KMS-11 (cell line): ENCODE measurements around the gene MGAT3.

Source experiments
- H2AFZ ChIP-seq: fragments of 200-600 bp; sonication (generic); 2 replicates; pipeline ENCODE4 v1.6.1; 2016; ENCODE audit warnings: antibody characterized with exemption, mixed run types, low read depth
- H3K27ac ChIP-seq: fragments of 200-600 bp; sonication (generic); 2 replicates; pipeline ENCODE4 v1.6.1; 2016; ENCODE audit warnings: mild to moderate bottlenecking, mixed run types
- H3K27me3 ChIP-seq: fragments of 200-600 bp; sonication (generic); 2 replicates; pipeline ENCODE4 v1.6.1; 2017; ENCODE audit warnings: mild to moderate bottlenecking, low read depth, mixed run types, moderate library complexity; ENCODE audit not compliant: insufficient read depth
- H3K36me3 ChIP-seq: fragments of 200-600 bp; sonication (generic); 2 replicates; pipeline ENCODE4 v1.6.1; 2017; ENCODE audit warnings: mild to moderate bottlenecking, mixed run types; ENCODE audit not compliant: insufficient read depth
- H3K4me1 ChIP-seq: fragments of 200-600 bp; sonication (generic); 2 replicates; pipeline ENCODE4 v1.6.1; 2016; ENCODE audit warnings: mild to moderate bottlenecking, low read depth, mixed run types; ENCODE audit not compliant: poor library complexity, severe bottlenecking
- H3K4me2 ChIP-seq: fragments of 200-600 bp; sonication (generic); 2 replicates; pipeline ENCODE4 v1.7.0; 2016; ENCODE audit warnings: mild to moderate bottlenecking, mixed run types
- H3K4me3 ChIP-seq: fragments of 200-600 bp; sonication (generic); IDR thresholded peaks from 2 replicates; pipeline ENCODE4 v1.6.1; 2017; ENCODE audit warnings: low read depth, low read length, mixed read lengths; ENCODE audit not compliant: insufficient read depth
- H3K79me2 ChIP-seq: fragments of 200-600 bp; sonication (generic); 2 replicates; pipeline ENCODE4 v1.6.1; 2016; ENCODE audit warnings: low read depth, mixed run types; ENCODE audit not compliant: insufficient read depth
- H3K9ac ChIP-seq: fragments of 200-600 bp; sonication (generic); 2 replicates; pipeline ENCODE4 v1.6.1; 2016; ENCODE audit warnings: mild to moderate bottlenecking, mixed run types
- H4K20me1 ChIP-seq: fragments of 200-600 bp; sonication (generic); 2 replicates; pipeline ENCODE4 v1.6.1; 2016; ENCODE audit warnings: mild to moderate bottlenecking, mixed run types; ENCODE audit not compliant: insufficient read depth
- TF ChIP-seq, protein P1 (sequence below): fragments of 200-600 bp; sonication (generic); conservative IDR thresholded peaks from 2 replicates; pipeline ENCODE4 v1.6.1; 2017; ENCODE audit warnings: low read depth, mild to moderate bottlenecking, antibody characterized with exemption, low read length, moderate library complexity, mixed read lengths

MGAT3 gene

DNA sequence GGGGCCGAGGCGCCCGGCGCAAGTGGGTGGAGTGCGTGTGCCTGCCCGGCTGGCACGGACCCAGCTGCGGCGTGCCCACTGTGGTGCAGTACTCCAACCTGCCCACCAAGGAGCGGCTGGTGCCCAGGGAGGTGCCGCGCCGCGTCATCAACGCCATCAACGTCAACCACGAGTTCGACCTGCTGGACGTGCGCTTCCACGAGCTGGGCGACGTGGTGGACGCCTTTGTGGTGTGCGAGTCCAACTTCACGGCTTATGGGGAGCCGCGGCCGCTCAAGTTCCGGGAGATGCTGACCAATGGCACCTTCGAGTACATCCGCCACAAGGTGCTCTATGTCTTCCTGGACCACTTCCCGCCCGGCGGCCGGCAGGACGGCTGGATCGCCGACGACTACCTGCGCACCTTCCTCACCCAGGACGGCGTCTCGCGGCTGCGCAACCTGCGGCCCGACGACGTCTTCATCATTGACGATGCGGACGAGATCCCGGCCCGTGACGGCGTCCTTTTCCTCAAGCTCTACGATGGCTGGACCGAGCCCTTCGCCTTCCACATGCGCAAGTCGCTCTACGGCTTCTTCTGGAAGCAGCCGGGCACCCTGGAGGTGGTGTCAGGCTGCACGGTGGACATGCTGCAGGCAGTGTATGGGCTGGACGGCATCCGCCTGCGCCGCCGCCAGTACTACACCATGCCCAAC, 31.2 kb downstream of the MGAT3 start:
- TF ChIP-seq, protein P1, sequence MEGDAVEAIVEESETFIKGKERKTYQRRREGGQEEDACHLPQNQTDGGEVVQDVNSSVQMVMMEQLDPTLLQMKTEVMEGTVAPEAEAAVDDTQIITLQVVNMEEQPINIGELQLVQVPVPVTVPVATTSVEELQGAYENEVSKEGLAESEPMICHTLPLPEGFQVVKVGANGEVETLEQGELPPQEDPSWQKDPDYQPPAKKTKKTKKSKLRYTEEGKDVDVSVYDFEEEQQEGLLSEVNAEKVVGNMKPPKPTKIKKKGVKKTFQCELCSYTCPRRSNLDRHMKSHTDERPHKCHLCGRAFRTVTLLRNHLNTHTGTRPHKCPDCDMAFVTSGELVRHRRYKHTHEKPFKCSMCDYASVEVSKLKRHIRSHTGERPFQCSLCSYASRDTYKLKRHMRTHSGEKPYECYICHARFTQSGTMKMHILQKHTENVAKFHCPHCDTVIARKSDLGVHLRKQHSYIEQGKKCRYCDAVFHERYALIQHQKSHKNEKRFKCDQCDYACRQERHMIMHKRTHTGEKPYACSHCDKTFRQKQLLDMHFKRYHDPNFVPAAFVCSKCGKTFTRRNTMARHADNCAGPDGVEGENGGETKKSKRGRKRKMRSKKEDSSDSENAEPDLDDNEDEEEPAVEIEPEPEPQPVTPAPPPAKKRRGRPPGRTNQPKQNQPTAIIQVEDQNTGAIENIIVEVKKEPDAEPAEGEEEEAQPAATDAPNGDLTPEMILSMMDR: no peak
- H2AFZ ChIP-seq: no peak overlapping the region
- H3K27ac ChIP-seq: no peak overlapping the region
- no peak overlapping the region for H3K4me3 ChIP-seq
- H3K36me3 ChIP-seq: no peaks in the 10 kb centered on the region
- no peak overlapping the region for H3K9ac ChIP-seq
- no peaks in the 10 kb centered on the region for H3K27me3 ChIP-seq
- no peaks in the 10 kb centered on the region; the same call in 1 of the 2 replicates for H4K20me1 ChIP-seq
- no peak overlapping the region for H3K4me2 ChIP-seq
- H3K79me2 ChIP-seq: peaks cover 9% of the 10 kb centered on the region; the same call in 1 of the 2 replicates
- peaks cover 22% of the 10 kb centered on the region for H3K4me1 ChIP-seq

- H3K79me2 ChIP-seq: peaks cover 9% of the 10 kb centered on the region; the same call in 1 of the 2 replicates
- H2AFZ ChIP-seq: no peak overlapping the region
- H3K4me1 ChIP-seq: peaks cover 21% of the 10 kb centered on the region
- H3K27ac ChIP-seq: no peak overlapping the region
- H3K36me3 ChIP-seq: no peaks in the 10 kb centered on the region
- H3K4me2 ChIP-seq: no peak overlapping the region
- no peaks in the 10 kb centered on the region; the same call in 1 of the 2 replicates for H4K20me1 ChIP-seq
- H3K4me3 ChIP-seq: no peak overlapping the region
- H3K9ac ChIP-seq: no peak overlapping the region
- H3K27me3 ChIP-seq: no peaks in the 10 kb centered on the region
- TF ChIP-seq, protein P1: no peak
These were observed 31.8 kb downstream of the MGAT3 start for GRCh38 chr22:39488563-39489083.

DNA sequence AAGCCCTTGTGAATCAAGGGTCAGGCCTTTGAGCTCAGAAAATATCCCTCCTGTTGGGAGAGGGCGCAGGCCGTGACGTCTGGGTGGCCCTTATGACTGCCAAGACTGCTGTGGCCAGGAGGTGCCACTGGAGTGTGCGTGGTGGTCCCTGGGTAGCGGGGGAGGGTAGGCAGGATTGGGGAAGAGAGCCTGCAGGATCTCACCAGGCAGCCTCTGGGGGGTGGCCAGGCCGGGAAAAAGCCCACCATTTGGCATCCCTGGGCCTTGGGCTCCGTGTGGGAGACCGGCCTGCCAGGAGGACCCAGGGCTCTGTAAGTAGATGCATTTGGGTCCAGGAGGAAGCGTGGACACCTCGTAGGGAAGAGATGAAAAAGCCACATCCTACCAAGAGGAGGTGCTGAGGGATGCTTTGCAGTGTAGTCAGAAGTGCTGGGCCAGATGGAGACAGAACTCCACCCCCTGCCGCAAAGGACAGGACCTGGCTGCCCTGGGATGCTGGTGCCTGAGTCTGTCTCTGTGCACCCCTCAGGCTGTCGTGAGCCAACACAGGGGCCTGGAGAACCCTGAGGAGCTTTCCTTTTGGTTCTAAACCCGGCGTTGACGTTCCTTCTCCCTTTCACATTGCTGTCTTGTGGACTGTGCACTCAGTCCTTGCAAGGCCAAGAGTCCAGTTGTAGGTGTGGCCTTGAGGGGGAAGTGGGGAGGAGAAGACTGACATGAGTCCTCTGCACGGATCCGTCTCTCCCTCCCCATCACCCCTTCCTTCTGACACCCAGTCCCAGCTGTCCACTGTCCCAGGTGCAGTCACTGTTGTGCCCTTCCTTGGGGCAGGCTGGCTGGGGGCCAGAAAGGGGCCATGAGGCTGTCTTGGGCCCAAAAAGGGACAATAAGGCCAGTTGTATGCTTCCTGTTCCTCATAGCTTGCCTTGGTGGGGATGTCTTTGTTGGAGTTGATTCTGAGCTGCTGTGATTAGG, 32.6 kb downstream of the MGAT3 start:
- no peaks in the 10 kb centered on the region; the same call in 1 of the 2 replicates for H4K20me1 ChIP-seq
- peaks cover 9% of the 10 kb centered on the region; the same call in 1 of the 2 replicates for H3K79me2 ChIP-seq
- H3K36me3 ChIP-seq: no peaks in the 10 kb centered on the region
- H3K4me3 ChIP-seq: no peak overlapping the region
- H2AFZ ChIP-seq: no peak overlapping the region
- no peak overlapping the region for H3K9ac ChIP-seq
- no peak overlapping the region for H3K4me2 ChIP-seq
- TF ChIP-seq, protein P1: no peak
- H3K4me1 ChIP-seq: peaks cover 14% of the 10 kb centered on the region
- no peak overlapping the region for H3K27ac ChIP-seq
- no peaks in the 10 kb centered on the region for H3K27me3 ChIP-seq

DNA sequence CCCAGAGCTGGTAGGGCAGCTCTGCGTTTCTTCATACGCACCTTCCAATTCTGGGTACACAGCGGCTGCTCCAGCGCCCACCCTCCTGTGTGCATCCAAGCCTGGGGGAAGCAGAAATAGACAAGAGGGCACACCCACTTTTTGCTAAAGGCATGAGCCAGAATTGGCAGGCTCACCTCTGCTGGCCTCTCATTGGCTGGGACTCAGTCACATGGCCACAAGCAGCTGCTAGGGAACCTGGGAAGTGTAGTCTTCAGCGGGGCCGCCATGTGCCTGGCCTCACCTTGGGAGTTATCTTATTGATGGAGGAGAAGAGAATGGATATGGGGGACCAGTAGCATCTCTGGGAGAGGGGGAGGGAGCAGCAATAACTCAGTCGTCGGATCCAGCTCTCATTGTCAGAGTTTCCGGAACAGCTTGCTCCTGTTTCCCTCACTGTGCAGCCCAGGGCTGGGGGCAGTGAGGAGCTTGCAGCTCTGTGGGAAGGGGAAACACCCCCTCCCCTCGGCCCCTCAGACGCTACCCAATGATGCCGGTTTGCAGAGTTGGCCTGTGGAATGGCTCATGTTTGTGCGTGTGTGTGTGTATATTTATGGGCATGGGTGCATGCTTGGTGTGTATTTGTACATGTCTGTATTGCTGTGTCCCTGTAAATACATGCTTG, 33.5 kb downstream of the MGAT3 start:
- Histone ChIP-seq H3K4me3 (no peak overlapping the region), H3K27ac (no peak overlapping the region), H2AFZ (no peak overlapping the region), H3K4me1 (peaks cover 9% of the 10 kb centered on the region), H3K4me2 (no peak overlapping the region), H3K9ac (no peak overlapping the region), H4K20me1 (no peaks in the 10 kb centered on the region; the same call in 1 of the 2 replicates), H3K27me3 (no peaks in the 10 kb centered on the region), H3K36me3 (no peaks in the 10 kb centered on the region), H3K79me2 (0 out of 2 replicates have a peak, but pooled peaks cover under 1% of the 10 kb centered on the region)
- TF ChIP-seq, protein P1: no peak
